Measurements from ENCODE around the gene GPR35. TPM values are rescaled to one million over a fixed set of nuclear protein-coding genes. Genes with fewer than 3 reads are reported as not detected.

GPR35 gene
- total and polyA plus RNA-seq, 2 donors (not counting 3 experiments of a cell fraction or from before 2014, with no cell fraction given) = 0.18 to 0.33 TPM

DNA sequence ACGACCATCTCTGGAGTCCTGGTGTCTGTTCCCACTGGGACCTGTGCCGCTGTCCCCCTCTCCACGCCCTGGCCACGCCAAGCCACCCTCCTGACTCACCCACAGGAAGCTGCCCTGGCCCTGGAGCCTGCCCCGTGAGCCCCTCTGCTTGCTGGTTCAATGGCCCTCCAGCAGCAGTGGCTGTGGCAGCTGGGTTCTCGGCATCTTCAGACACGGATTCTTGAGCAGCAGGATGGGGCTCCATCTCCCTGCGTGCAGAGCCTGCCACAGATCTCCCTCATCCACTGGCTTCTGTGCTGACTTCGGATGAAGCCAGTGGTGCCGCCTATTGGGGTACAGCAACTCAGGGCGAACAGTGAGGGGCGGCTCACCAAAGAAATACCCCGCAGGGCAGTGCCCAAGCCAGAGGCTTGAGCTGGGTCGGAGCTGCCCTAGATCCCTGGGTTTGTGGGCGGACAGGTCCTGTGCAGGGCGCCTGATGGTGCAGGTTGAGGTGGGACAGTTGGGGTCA lies 24.8 kb upstream of the GPR35 start:
- ChIA-PET POLR2A (no interaction called here), CTCF (no interaction called here)
- FAIRE-seq (no peak), DNase-seq (ENCODE audit: low read depth, low spot score) (no peak)
- no peaks in the 10 kb centered on the region for H3K27me3 ChIP-seq (ENCODE audit: control insufficient read depth in 2 of 2, insufficient read depth in 2 of 2, low read length in 2 of 2)
- no peaks in the 10 kb centered on the region for H3K9me1 ChIP-seq (replicated peaks; ENCODE audit: control insufficient read depth, extremely low read depth, insufficient read depth, low read length)
- dilution Hi-C loops (cut with MboI; ENCODE audit: extremely low pct_ligation_motif_present, low sequenced_read_pairs) = no loop called here
- no peaks in the 10 kb centered on the region for H3K9me3 ChIP-seq (replicated peaks; ENCODE audit: control insufficient read depth, insufficient read depth, low read length)
- no peaks in the 10 kb centered on the region for H4K20me1 ChIP-seq (replicated peaks; ENCODE audit: control insufficient read depth, extremely low read depth, insufficient read depth, low read length)
- BruUV-seq (replicated peaks) = no TSS peak
- no peaks in the 10 kb centered on the region for H3K79me2 ChIP-seq (ENCODE audit: control insufficient read depth, insufficient read depth, low read length)
- H2AFZ ChIP-seq (ENCODE audit: low read depth, low read length) = no peak overlapping the region
- H3K27ac ChIP-seq (ENCODE audit: insufficient read depth, low read depth, low read length) = no peak overlapping the region
- H3K36me3 ChIP-seq (ENCODE audit: control insufficient read depth in 2 of 2, extremely low read depth in 1 of 2, insufficient read depth in 2 of 2, low read length in 2 of 2) = peaks cover 0 to 8% of the 10 kb centered on the region in 2 experiments
- no peak overlapping the region for H3K9ac ChIP-seq (replicated peaks; ENCODE audit: extremely low read depth, insufficient read depth, low read length)
- H3K4me3 ChIP-seq (replicated peaks in 1 of 3; ENCODE audit: insufficient read depth in 1 of 3, low read depth in 1 of 3, low read length in 3 of 3) = no peak overlapping the region
- TF ChIP-seq POLR2AphosphoS5 (IDR thresholded peaks at IDR 0.05; ENCODE audit: insufficient read depth, low read depth, low read length) = no peak
- TF ChIP-seq FOS (IDR thresholded peaks at IDR 0.05; ENCODE audit: borderline replicate concordance, insufficient read depth, low read length) = no peak
- TF ChIP-seq JUN (IDR thresholded peaks at IDR 0.05; ENCODE audit: borderline replicate concordance, insufficient read depth, insufficient read length, low read depth) = no peak
- TF ChIP-seq GATA2 (IDR thresholded peaks at IDR 0.05; ENCODE audit: insufficient read depth, insufficient read length, low read depth, low read length) = no peak
- no peak for TF ChIP-seq MYC (IDR thresholded peaks at IDR 0.05; ENCODE audit: low read depth, low read length)
- no peak for TF ChIP-seq POLR2A (IDR thresholded peaks at IDR 0.05; ENCODE audit: low read depth, low read length)
- TF ChIP-seq, protein P1, sequence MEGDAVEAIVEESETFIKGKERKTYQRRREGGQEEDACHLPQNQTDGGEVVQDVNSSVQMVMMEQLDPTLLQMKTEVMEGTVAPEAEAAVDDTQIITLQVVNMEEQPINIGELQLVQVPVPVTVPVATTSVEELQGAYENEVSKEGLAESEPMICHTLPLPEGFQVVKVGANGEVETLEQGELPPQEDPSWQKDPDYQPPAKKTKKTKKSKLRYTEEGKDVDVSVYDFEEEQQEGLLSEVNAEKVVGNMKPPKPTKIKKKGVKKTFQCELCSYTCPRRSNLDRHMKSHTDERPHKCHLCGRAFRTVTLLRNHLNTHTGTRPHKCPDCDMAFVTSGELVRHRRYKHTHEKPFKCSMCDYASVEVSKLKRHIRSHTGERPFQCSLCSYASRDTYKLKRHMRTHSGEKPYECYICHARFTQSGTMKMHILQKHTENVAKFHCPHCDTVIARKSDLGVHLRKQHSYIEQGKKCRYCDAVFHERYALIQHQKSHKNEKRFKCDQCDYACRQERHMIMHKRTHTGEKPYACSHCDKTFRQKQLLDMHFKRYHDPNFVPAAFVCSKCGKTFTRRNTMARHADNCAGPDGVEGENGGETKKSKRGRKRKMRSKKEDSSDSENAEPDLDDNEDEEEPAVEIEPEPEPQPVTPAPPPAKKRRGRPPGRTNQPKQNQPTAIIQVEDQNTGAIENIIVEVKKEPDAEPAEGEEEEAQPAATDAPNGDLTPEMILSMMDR (IDR thresholded peaks at IDR 0.05; ENCODE audit: extremely low read depth in 1 of 2, insufficient read depth in 1 of 2, low read depth in 1 of 2, low read length in 2 of 2) = no peak
- TF ChIP-seq EZH2 (IDR thresholded peaks at IDR 0.05; ENCODE audit: borderline replicate concordance, low read depth, low read length, severe bottlenecking) = no peak
- TF ChIP-seq, protein P2, sequence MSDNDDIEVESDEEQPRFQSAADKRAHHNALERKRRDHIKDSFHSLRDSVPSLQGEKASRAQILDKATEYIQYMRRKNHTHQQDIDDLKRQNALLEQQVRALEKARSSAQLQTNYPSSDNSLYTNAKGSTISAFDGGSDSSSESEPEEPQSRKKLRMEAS (IDR thresholded peaks at IDR 0.05; ENCODE audit: insufficient read depth, insufficient read length) = no peak
- H3K4me1 ChIP-seq (ENCODE audit: control insufficient read depth, extremely low read depth, insufficient read depth, low read length) = peaks cover 2% of the 10 kb centered on the region
- H3K4me2 ChIP-seq (ENCODE audit: insufficient read depth, low read length) = no peak overlapping the region
- intact Hi-C loops (cut with micrococcal nuclease) = loop anchor here (5.0 kb wide), 1 partner anchor 312 kb away; no protein-coding TSS in a partner anchor

Measured in endothelial cell of umbilical vein (primary cell).